HepG2 (cell line): ENCODE data around the gene ZNF705A. TPM values are rescaled to one million over a fixed set of nuclear protein-coding genes. Genes with fewer than 3 reads are reported as not detected.

Source experiments
- ATAC-seq: fragments of 200-7000 bp; cut with Tn5 transposase; 3 replicates; pipeline ENCODE4 v1.9.1; 2020; ENCODE audit warnings: mild to moderate bottlenecking, moderate library complexity
- BruUV-seq: library from RNA; stranded (reverse); fragments of 400-500 nt; replicated peaks from 2 replicates; lab custom pipeline; 2021; lab: Mats Ljungman, UMichigan
- CTCF ChIA-PET: fragments of 300-600 bp; formaldehyde crosslinking; extraction: SDS; loops from one replicate; lab custom pipeline; 2021; ENCODE audit warnings: low total read pairs, inconsistent platforms, low intra/inter-chr PET ratio; lab: Yijun Ruan, JAX
- POLR2A ChIA-PET: fragments of 350-600 bp; sonication (Branson Sonifier 250); formaldehyde crosslinking; loops from one replicate; lab custom pipeline; 2020; ENCODE audit warnings: antibody characterized with exemption, inconsistent platforms; lab: Yijun Ruan, JAX
- DNase-seq: peaks from one replicate; pipeline ENCODE4 v3.0.0-alpha.2; 2015; ENCODE audit warnings: low spot score
- FAIRE-seq: peaks from 3 replicates; lab custom pipeline; 2011; peaks lifted over from hg19 to GRCh38; lab: Jason Lieb, UNC
- H2AFZ ChIP-seq: one replicate; pipeline ENCODE4 v1.6.1; 2011; ENCODE audit warnings: low read length, inconsistent platforms
- H3K27ac ChIP-seq: fragments of 300-600 bp; 3 replicates; pipeline ENCODE4 v1.8.0; 2011; ENCODE audit warnings: mixed run types, mild to moderate bottlenecking, mixed read lengths, low read length, inconsistent platforms; ENCODE audit not compliant: insufficient read depth; ENCODE audit errors: extremely low read length
- H3K27me3 ChIP-seq, 2 experiments: fragments of 200-600 bp in 1 of 2; 2 replicates in 1 of 2; 3 replicates in 1 of 2; pipeline versions ENCODE4 v1.6.0 to v1.8.0; 2011; ENCODE audit warnings: low read length in 2 of 2, mild to moderate bottlenecking in 2 of 2, moderate library complexity in 2 of 2, inconsistent platforms in 1 of 2; ENCODE audit not compliant: insufficient read depth in 2 of 2, control insufficient read depth in 1 of 2
- H3K36me3 ChIP-seq, 2 experiments: fragments of 200-600 bp in 1 of 2; replicated peaks in 1 of 2; 2 replicates in 1 of 2; 3 replicates in 1 of 2; pipeline versions ENCODE4 v1.5.1 to v1.8.0; 2011; ENCODE audit warnings: low read length in 2 of 2, inconsistent platforms in 1 of 2; ENCODE audit not compliant: insufficient read depth in 2 of 2, control insufficient read depth in 1 of 2
- H3K4me1 ChIP-seq: 2 replicates; pipeline ENCODE4 v1.5.1; 2012; ENCODE audit warnings: low read length, inconsistent platforms; ENCODE audit not compliant: insufficient read depth
- H3K4me2 ChIP-seq: 2 replicates; pipeline ENCODE4 v1.6.0; 2011; ENCODE audit warnings: low read depth, low read length, inconsistent platforms
- H3K4me3 ChIP-seq, 3 experiments: fragments of 200-600 bp in 1 of 3; sonication (generic), shearing (Covaris generic) in 1 of 3; replicated peaks in 1 of 3; 2 replicates each; pipeline ENCODE4 v1.5.1; 2011 to 2016; ENCODE audit warnings: low read length in 3 of 3, inconsistent platforms in 2 of 3, low read depth in 2 of 3, mild to moderate bottlenecking in 2 of 3, control low read depth in 1 of 3, mixed read lengths in 1 of 3; ENCODE audit not compliant: insufficient read depth in 1 of 3
- H3K79me2 ChIP-seq: one replicate; pipeline ENCODE4 v1.6.1; 2011; ENCODE audit warnings: low read length, inconsistent platforms; ENCODE audit not compliant: insufficient read depth
- H3K9ac ChIP-seq: 2 replicates; pipeline ENCODE4 v1.6.0; 2011; ENCODE audit warnings: mild to moderate bottlenecking, low read depth, low read length, inconsistent platforms; ENCODE audit not compliant: insufficient read depth
- H3K9me3 ChIP-seq: 2 replicates; pipeline ENCODE4 v1.5.1; 2012; ENCODE audit warnings: mild to moderate bottlenecking, low read length
- H4K20me1 ChIP-seq: 2 replicates; pipeline ENCODE4 v1.6.0; 2011; ENCODE audit warnings: inconsistent platforms, mild to moderate bottlenecking, low read length, moderate library complexity; ENCODE audit not compliant: insufficient read depth
- HIVEP1 ChIP-seq: sonication (generic); formaldehyde crosslinking; IDR thresholded peaks from 2 replicates; pipeline ENCODE4 v1.4.0; 2020; ENCODE audit warnings: mild to moderate bottlenecking, missing genetic modification reagents
- KLF15 ChIP-seq: sonication (generic); formaldehyde crosslinking; IDR thresholded peaks from 2 replicates; pipeline ENCODE4 v1.8.1; 2023; ENCODE audit warnings: borderline replicate concordance, mild to moderate bottlenecking, inconsistent platforms, missing genetic modification reagents, mixed read lengths
- NFKB2 ChIP-seq: sonication (generic); formaldehyde crosslinking; IDR thresholded peaks from 2 replicates; pipeline ENCODE4 v1.4.0; 2020; ENCODE audit warnings: missing genetic modification reagents, borderline replicate concordance
- RFX3 ChIP-seq: IDR thresholded peaks from 2 replicates; pipeline ENCODE4 v1.6.1; 2016; ENCODE audit warnings: missing biosample characterization, missing genetic modification reagents
- TEAD3 ChIP-seq: optimal IDR thresholded peaks from 2 replicates; pipeline ENCODE3; 2016; ENCODE audit warnings: borderline replicate concordance
- ZNF224 ChIP-seq: sonication (generic); formaldehyde crosslinking; IDR thresholded peaks from 2 replicates; pipeline ENCODE4 v1.5.0; 2020; ENCODE audit warnings: mild to moderate bottlenecking, missing genetic modification reagents
- ZNF546 ChIP-seq: sonication (generic); formaldehyde crosslinking; conservative IDR thresholded peaks from 2 replicates; pipeline ENCODE4 v1.8.1; 2023; ENCODE audit warnings: mild to moderate bottlenecking, missing genetic modification reagents
- WGBS: methylation state at CpG from one replicate; pipeline ENCODE4 v1.1.6; 2017; ENCODE audit warnings: low lambda C conversion rate; 5-methylcytosine and 5-hydroxymethylcytosine counted together
- in situ Hi-C: cut with HindIII; loops from 2 replicates; pipeline ENCODE4 v1.10.0; 2017; ENCODE audit warnings: low pct_unique_long_range_greater_than_20kb; ENCODE audit not compliant: extremely low pct_ligation_motif_present
- intact Hi-C: fragments of 100-400 bp; cut with micrococcal nuclease; formaldehyde crosslinking; loops from one replicate; pipeline ENCODE4 v1.10.0; 2022; ENCODE audit not compliant: unreplicated experiment
- polyA plus RNA-seq, 8 experiments: library from polyadenylated mRNA; depleted of rRNA in 3 of 8; stranded (reverse) in 7 of 8; unstranded in 1 of 8; fragments of >200 nt; fragmentation: Illumina TruSeq in 4 of 8; extraction: Trizol in 4 of 8; gene quantifications; 2 replicates each; pipeline versions ENCODE4 v1.2.1 to v1.2.3, GENCODE V29; 2011 to 2016; ENCODE audit warnings: low read depth in 4 of 8, missing spikeins in 1 of 8, mixed read lengths in 1 of 8; ENCODE audit not compliant: insufficient read depth in 1 of 8
- total RNA-seq, 5 experiments: library from RNA; depleted of rRNA; stranded (reverse); fragments of >200 nt; fragmentation: Illumina TruSeq; extraction: Trizol; gene quantifications; 2 replicates each; pipeline ENCODE4 v1.2.3, GENCODE V29; 2016; ENCODE audit warnings: low read depth in 1 of 5
- TF ChIP-seq, protein P1 (sequence below): sonication (generic); formaldehyde crosslinking; IDR thresholded peaks from 2 replicates; pipeline ENCODE4 v1.5.0; 2020; ENCODE audit warnings: mild to moderate bottlenecking, missing genetic modification reagents, moderate library complexity
- TF ChIP-seq, protein P2 (sequence below): IDR thresholded peaks from 2 replicates; pipeline ENCODE4 v1.6.1; 2016; ENCODE audit warnings: missing genetic modification reagents, missing compliant biosample characterization

Gene ZNF705A
- total and polyA plus RNA-seq, 2 of the 13 experiments (the other 11 are each of a cell fraction or from before 2014, with no cell fraction given), result not detected

GRCh38 chr12:8120072-8120713 is 36.6 kb upstream of the ZNF705A start:
- Histone ChIP-seq H3K36me3 (no peaks in the 10 kb centered on the region), H3K27me3 (no peaks in the 10 kb centered on the region; a peak in 1 of 5 replicates), H3K4me2 (no peak overlapping the region), H2AFZ (no peak overlapping the region), H3K9me3 (no peaks in the 10 kb centered on the region), H3K4me3 (no peak overlapping the region), H3K9ac (no peak overlapping the region), H3K79me2 (no peaks in the 10 kb centered on the region), H3K27ac (no peak overlapping the region), H3K4me1 (no peaks in the 10 kb centered on the region), H4K20me1 (no peaks in the 10 kb centered on the region)
- in situ Hi-C loops (loop anchor here (25.0 kb wide), 1 partner anchor 117 kb away; the partner anchor contains the start of gene FAM90A1), intact Hi-C loops (no loop called here)
- TF ChIP-seq, protein P1, sequence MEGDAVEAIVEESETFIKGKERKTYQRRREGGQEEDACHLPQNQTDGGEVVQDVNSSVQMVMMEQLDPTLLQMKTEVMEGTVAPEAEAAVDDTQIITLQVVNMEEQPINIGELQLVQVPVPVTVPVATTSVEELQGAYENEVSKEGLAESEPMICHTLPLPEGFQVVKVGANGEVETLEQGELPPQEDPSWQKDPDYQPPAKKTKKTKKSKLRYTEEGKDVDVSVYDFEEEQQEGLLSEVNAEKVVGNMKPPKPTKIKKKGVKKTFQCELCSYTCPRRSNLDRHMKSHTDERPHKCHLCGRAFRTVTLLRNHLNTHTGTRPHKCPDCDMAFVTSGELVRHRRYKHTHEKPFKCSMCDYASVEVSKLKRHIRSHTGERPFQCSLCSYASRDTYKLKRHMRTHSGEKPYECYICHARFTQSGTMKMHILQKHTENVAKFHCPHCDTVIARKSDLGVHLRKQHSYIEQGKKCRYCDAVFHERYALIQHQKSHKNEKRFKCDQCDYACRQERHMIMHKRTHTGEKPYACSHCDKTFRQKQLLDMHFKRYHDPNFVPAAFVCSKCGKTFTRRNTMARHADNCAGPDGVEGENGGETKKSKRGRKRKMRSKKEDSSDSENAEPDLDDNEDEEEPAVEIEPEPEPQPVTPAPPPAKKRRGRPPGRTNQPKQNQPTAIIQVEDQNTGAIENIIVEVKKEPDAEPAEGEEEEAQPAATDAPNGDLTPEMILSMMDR, result no peak
- TF ChIP-seq KLF15 (CRISPR knock-in tag), result no peak
- TF ChIP-seq RFX3 (CRISPR knock-in tag), result no peak
- no peak for TF ChIP-seq TEAD3 (CRISPR knock-in tag)
- TF ChIP-seq NFKB2 (CRISPR knock-in tag), result no peak
- no peak for TF ChIP-seq ZNF224 (CRISPR knock-in tag)
- no peak for TF ChIP-seq HIVEP1 (CRISPR knock-in tag)
- TF ChIP-seq, protein P2, sequence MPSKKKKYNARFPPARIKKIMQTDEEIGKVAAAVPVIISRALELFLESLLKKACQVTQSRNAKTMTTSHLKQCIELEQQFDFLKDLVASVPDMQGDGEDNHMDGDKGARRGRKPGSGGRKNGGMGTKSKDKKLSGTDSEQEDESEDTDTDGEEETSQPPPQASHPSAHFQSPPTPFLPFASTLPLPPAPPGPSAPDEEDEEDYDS (CRISPR knock-in tag), result no peak
- TF ChIP-seq ZNF546 (CRISPR knock-in tag), result no peak
- CTCF ChIA-PET, result no interaction called here
- DNase-seq (no peak), FAIRE-seq (no peak), ATAC-seq (no peak)
- 76% methylated on average over 4 of the region's 4 CpGs for WGBS
- no TSS peak for BruUV-seq
- POLR2A ChIA-PET, result no interaction called here
